ENCODE results near the gene ASB10. TPM values are rescaled to one million over a fixed set of nuclear protein-coding genes. Genes with fewer than 3 reads are reported as not detected.

ASB10 gene
- polyA plus RNA-seq, 2 of the 4 experiments (the other 2 are of a cell fraction): not detected

DNA sequence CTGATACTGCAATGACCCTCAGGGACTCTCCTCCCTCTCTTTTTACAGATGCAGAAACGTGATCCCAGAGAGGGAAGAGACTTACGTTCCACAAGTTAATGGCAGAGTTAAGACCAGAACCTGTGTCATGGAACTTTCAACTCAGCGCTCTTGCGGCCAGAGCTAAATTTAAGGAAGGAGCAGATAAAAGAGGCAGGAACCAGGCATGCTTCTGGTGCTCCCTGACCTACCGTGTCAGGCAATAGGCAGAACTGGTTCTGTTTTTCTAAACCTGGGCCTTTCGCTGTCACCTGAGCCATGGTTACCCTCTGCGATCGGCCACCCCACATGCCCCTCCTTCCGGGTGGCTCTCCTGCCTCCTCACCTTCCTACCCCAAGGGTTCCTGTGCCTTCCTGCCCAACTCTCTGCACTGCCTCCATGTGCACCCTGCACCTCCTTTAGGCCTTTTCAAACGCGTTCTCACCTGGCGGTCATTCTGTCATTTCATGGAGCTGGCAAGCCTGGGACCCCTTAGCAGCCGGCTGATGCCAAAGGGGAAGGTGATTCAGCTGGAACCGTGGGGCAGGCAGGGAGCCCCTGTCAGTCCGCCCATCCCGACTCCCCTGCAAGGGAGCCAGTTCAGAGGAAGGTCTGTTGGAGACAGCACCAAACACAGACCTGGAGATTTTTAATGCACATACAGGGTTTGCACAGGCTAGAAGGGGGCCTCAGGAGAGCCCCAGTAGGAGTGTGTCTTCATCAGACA lies 11.8 kb downstream of the ASB10 start:
- DNase-seq (ENCODE audit: low read depth in 1 of 2, low spot score in 1 of 2) (no peak), ATAC-seq (no peak), FAIRE-seq (no peak)
- TF ChIP-seq ESRRA (IDR thresholded peaks at IDR 0.05; ENCODE audit: borderline replicate concordance, low read length) (no peak), FOXS1 (CRISPR knock-in tag; IDR thresholded peaks at IDR 0.05) (no peak), MAZ (IDR thresholded peaks at IDR 0.05; ENCODE audit: borderline replicate concordance, low read depth, low read length) (no peak), ZFP36 (IDR thresholded peaks at IDR 0.05; ENCODE audit: borderline replicate concordance, partially characterized antibody) (no peak), MAFK (IDR thresholded peaks at IDR 0.05; ENCODE audit: partially characterized antibody) (no peak), HEYL (CRISPR knock-in tag; IDR thresholded peaks at IDR 0.05) (no peak), RARB (CRISPR knock-in tag; IDR thresholded peaks at IDR 0.05) (no peak), TP53 (CRISPR knock-in tag; IDR thresholded peaks at IDR 0.05) (no peak), HOXA7 (CRISPR knock-in tag; IDR thresholded peaks at IDR 0.05) (no peak), JUN (IDR thresholded peaks at IDR 0.05) (no peak), EHMT2 (IDR thresholded peaks at IDR 0.05; ENCODE audit: low read depth) (no peak), CHD4 (IDR thresholded peaks at IDR 0.05; ENCODE audit: borderline replicate concordance) (no peak), ZSCAN20 (CRISPR knock-in tag; IDR thresholded peaks at IDR 0.05) (no peak)
- TF ChIP-seq, protein P1, sequence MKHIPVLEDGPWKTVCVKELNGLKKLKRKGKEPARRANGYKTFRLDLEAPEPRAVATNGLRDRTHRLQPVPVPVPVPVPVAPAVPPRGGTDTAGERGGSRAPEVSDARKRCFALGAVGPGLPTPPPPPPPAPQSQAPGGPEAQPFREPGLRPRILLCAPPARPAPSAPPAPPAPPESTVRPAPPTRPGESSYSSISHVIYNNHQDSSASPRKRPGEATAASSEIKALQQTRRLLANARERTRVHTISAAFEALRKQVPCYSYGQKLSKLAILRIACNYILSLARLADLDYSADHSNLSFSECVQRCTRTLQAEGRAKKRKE (CRISPR knock-in tag; IDR thresholded peaks at IDR 0.05; ENCODE audit: low read depth): no peak
- TF ChIP-seq, protein P2, sequence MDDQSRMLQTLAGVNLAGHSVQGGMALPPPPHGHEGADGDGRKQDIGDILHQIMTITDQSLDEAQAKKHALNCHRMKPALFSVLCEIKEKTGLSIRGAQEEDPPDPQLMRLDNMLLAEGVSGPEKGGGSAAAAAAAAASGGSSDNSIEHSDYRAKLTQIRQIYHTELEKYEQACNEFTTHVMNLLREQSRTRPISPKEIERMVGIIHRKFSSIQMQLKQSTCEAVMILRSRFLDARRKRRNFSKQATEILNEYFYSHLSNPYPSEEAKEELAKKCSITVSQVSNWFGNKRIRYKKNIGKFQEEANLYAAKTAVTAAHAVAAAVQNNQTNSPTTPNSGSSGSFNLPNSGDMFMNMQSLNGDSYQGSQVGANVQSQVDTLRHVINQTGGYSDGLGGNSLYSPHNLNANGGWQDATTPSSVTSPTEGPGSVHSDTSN (IDR thresholded peaks at IDR 0.05): no peak
- TF ChIP-seq, protein P3, sequence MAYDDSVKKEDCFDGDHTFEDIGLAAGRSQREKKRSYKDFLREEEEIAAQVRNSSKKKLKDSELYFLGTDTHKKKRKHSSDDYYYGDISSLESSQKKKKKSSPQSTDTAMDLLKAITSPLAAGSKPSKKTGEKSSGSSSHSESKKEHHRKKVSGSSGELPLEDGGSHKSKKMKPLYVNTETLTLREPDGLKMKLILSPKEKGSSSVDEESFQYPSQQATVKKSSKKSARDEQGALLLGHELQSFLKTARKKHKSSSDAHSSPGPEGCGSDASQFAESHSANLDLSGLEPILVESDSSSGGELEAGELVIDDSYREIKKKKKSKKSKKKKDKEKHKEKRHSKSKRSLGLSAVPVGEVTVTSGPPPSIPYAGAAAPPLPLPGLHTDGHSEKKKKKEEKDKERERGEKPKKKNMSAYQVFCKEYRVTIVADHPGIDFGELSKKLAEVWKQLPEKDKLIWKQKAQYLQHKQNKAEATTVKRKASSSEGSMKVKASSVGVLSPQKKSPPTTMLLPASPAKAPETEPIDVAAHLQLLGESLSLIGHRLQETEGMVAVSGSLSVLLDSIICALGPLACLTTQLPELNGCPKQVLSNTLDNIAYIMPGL (CRISPR knock-in tag; IDR thresholded peaks at IDR 0.05; ENCODE audit: borderline replicate concordance): no peak
- TF ChIP-seq, protein P4, sequence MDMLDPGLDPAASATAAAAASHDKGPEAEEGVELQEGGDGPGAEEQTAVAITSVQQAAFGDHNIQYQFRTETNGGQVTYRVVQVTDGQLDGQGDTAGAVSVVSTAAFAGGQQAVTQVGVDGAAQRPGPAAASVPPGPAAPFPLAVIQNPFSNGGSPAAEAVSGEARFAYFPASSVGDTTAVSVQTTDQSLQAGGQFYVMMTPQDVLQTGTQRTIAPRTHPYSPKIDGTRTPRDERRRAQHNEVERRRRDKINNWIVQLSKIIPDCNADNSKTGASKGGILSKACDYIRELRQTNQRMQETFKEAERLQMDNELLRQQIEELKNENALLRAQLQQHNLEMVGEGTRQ (IDR thresholded peaks at IDR 0.05): no peak
- WGBS (ENCODE audit: missing lambda C conversion rate): 71% methylated on average over 15 of the region's 16 CpGs
- Histone ChIP-seq H3K4me2 (no peak overlapping the region), H3K4me3 (no peak overlapping the region), H3K4me1 (no peaks in the 10 kb centered on the region), H3K9me3 (no peaks in the 10 kb centered on the region), H3K27ac (no peak overlapping the region)
- ChIA-PET POLR2A (no interaction called here), CTCF (interaction anchor here (0.6 to 5.3 kb wide), 9 partner anchors 8 to 581 kb away, joined by 3 to 34 read pairs (median 3); partner anchors contain the start of gene GBX1)

DNA sequence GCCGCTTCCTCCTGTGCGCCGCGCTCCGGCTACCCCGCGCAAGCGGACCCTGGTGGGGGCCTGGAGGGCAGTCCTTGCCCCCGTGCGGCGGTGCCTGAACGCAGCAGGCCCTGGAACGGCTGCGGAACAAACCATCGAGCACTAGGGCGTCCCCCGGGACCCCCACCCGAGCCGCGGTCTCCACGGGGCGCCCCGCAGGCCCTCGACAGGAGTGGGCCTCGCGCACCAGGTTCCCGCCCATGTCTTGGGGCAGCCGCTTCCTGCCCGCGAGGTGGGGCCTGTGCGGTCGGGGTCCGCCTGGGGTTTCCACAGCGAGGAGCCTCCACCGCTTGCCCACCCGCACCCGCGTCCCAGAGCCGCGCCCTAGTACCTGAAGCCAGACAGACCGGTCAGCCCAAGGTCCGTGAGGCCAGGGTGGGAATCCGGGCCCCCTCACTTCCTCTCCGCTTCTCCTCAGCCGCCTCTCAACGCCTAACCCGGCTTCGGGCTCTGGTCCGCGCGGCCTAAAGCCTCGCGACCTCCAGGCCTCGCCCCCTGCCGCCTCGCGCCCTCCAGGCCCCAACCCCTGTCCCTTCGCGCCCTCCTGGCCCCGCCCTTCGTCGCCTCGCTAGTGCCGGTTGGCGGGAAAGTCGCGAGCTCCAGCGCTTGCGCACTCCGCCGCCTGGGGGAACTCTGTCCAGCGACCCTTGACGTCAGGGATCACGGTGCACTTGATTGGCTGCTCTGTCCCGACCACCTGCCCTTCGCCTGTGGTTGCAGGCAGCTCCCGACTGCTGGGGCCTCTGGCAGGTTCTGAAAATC lies 12.6 kb downstream of the ASB10 start:
- H3K4me2 ChIP-seq: no peak overlapping the region
- no peak overlapping the region for H3K4me3 ChIP-seq
- ChIA-PET POLR2A (no interaction called here), CTCF (interaction anchor here (0.9 to 5.3 kb wide), 5 partner anchors 12 to 275 kb away, joined by 3 to 34 read pairs (median 3); no protein-coding TSS in a partner anchor)
- TF ChIP-seq RFX5 (IDR thresholded peaks at IDR 0.05) (peak; percentile 83), HEYL (CRISPR knock-in tag; IDR thresholded peaks at IDR 0.05) (no peak)
- H3K4me1 ChIP-seq: no peaks in the 10 kb centered on the region
- WGBS (ENCODE audit: missing lambda C conversion rate): 87% methylated on average over 47 of the region's 77 CpGs
- H3K9me3 ChIP-seq: no peaks in the 10 kb centered on the region
- no peak for DNase-seq (ENCODE audit: low read depth in 1 of 2, low spot score in 1 of 2)
- FAIRE-seq: no peak
- no peak for ATAC-seq
- H3K27ac ChIP-seq: no peak overlapping the region

Measured in A549 (cell line).